H1 (cell line): Measurements from ENCODE around the gene CAMK2B. TPM values are rescaled to one million over a fixed set of nuclear protein-coding genes. Genes with fewer than 3 reads are reported as not detected.

ENCODE experiments used
- CTCF ChIA-PET: fragments of 300-600 bp; sonication (Branson Sonifier 250); formaldehyde crosslinking; loops from one replicate; lab custom pipeline; 2021; ENCODE audit not compliant: partially characterized antibody; lab: Charles Lee
- POLR2A ChIA-PET: fragments of 300-600 bp; sonication (Branson Sonifier 250); formaldehyde crosslinking; loops from one replicate; lab custom pipeline; 2021; ENCODE audit warnings: inconsistent platforms; ENCODE audit not compliant: partially characterized antibody; lab: Charles Lee
- DNase-seq, 2 experiments: peaks; one replicate each; pipeline versions ENCODE4 v3.0.0 to v3.0.0-alpha.2; 2010 to 2022; ENCODE audit warnings: low spot score in 2 of 2, low read depth in 1 of 2, mixed read lengths in 1 of 2
- FAIRE-seq: peaks from 2 replicates; lab custom pipeline; 2011; peaks lifted over from hg19 to GRCh38; lab: Jason Lieb, UNC
- H2AFZ ChIP-seq: 2 replicates; pipeline ENCODE4 v1.8.1; 2012; ENCODE audit warnings: low read length, inconsistent platforms
- H2AK5ac ChIP-seq: 2 replicates; pipeline ENCODE4 v1.6.1; 2013; ENCODE audit warnings: low read depth, low read length
- H2BK120ac ChIP-seq: replicated peaks from 2 replicates; pipeline ENCODE3; 2013; ENCODE audit warnings: low read depth, low read length, inconsistent platforms
- H2BK12ac ChIP-seq: 2 replicates; pipeline ENCODE4 v1.6.1; 2013; ENCODE audit warnings: low read depth, low read length
- H2BK15ac ChIP-seq: 2 replicates; pipeline ENCODE4 v1.6.1; 2013; ENCODE audit warnings: low read length
- H2BK20ac ChIP-seq: 2 replicates; pipeline ENCODE4 v1.6.1; 2013; ENCODE audit warnings: low read length
- H2BK5ac ChIP-seq: 2 replicates; pipeline ENCODE4 v1.6.1; 2013; ENCODE audit warnings: low read depth, low read length
- H3K14ac ChIP-seq: 2 replicates; pipeline ENCODE4 v1.6.1; 2013; ENCODE audit warnings: inconsistent platforms; ENCODE audit not compliant: insufficient read length
- H3K18ac ChIP-seq: 2 replicates; pipeline ENCODE4 v1.6.1; 2013; ENCODE audit warnings: low read length; ENCODE audit errors: extremely low read depth
- H3K23ac ChIP-seq: 2 replicates; pipeline ENCODE4 v1.6.1; 2013; ENCODE audit warnings: inconsistent platforms; ENCODE audit not compliant: insufficient read length
- H3K23me2 ChIP-seq: 2 replicates; pipeline ENCODE4 v1.6.1; 2013; ENCODE audit warnings: low read depth, low read length
- H3K27ac ChIP-seq: 2 replicates; pipeline ENCODE4 v1.6.1; 2011; ENCODE audit warnings: low read depth, low read length, inconsistent platforms
- H3K27me3 ChIP-seq, 4 experiments: replicated peaks in 1 of 4; 1 replicate in 1 of 4; 2 replicates in 3 of 4; pipeline versions ENCODE4 v1.6.1 to v1.8.1; 2011 to 2013; ENCODE audit warnings: low read length in 3 of 4, mild to moderate bottlenecking in 3 of 4, inconsistent platforms in 2 of 4, mixed read lengths in 2 of 4, moderate library complexity in 1 of 4; ENCODE audit not compliant: control insufficient read depth in 3 of 4, insufficient read depth in 3 of 4; ENCODE audit errors: extremely low read depth in 1 of 4
- H3K36me3 ChIP-seq, 4 experiments: 2 replicates each; pipeline versions ENCODE4 v1.6.1 to v1.8.1; 2011 to 2013; ENCODE audit warnings: mild to moderate bottlenecking in 4 of 4, low read length in 3 of 4, moderate library complexity in 2 of 4, control low read depth in 1 of 4, inconsistent platforms in 1 of 4; ENCODE audit not compliant: insufficient read depth in 4 of 4, control insufficient read depth in 2 of 4
- H3K4ac ChIP-seq: replicated peaks from 2 replicates; pipeline ENCODE3; 2013; ENCODE audit warnings: low read length, low read depth, mixed read lengths, inconsistent platforms; ENCODE audit not compliant: insufficient read length
- H3K4me1 ChIP-seq, 4 experiments: replicated peaks in 1 of 4; 1 replicate in 1 of 4; 2 replicates in 3 of 4; pipeline versions ENCODE4 v1.6.1 to v1.8.1; 2011 to 2013; ENCODE audit warnings: low read length in 3 of 4, inconsistent platforms in 2 of 4, mixed read lengths in 1 of 4; ENCODE audit not compliant: insufficient read depth in 4 of 4, control insufficient read depth in 3 of 4
- H3K4me2 ChIP-seq, 2 experiments: 2 replicates each; pipeline versions ENCODE4 v1.6.1 to v1.8.1; 2011 to 2013; ENCODE audit warnings: low read depth in 2 of 2, low read length in 2 of 2, control low read depth in 1 of 2, inconsistent platforms in 1 of 2, mild to moderate bottlenecking in 1 of 2; ENCODE audit not compliant: insufficient read depth in 1 of 2
- H3K4me3 ChIP-seq, 4 experiments: fragments of 200-600, 300-600 bp in 1 of 4; sonication (generic), shearing (Covaris generic), sonication (Bioruptor Twin) in 1 of 4; 2 replicates each; pipeline versions ENCODE4 v1.5.1 to v1.8.1; 2011 to 2016; ENCODE audit warnings: low read length in 4 of 4, low read depth in 3 of 4, control low read depth in 2 of 4, inconsistent platforms in 2 of 4, mild to moderate bottlenecking in 2 of 4, mixed read lengths in 1 of 4, moderate library complexity in 1 of 4; ENCODE audit not compliant: insufficient read depth in 2 of 4; ENCODE audit errors: extremely low read depth in 1 of 4
- H3K56ac ChIP-seq: replicated peaks from 2 replicates; pipeline ENCODE3; 2013; ENCODE audit warnings: low read depth, mild to moderate bottlenecking, mixed read lengths, low read length, inconsistent platforms; ENCODE audit not compliant: insufficient read length
- H3K79me1 ChIP-seq: 2 replicates; pipeline ENCODE4 v1.6.1; 2013; ENCODE audit warnings: low read depth, low read length, control low read depth
- H3K79me2 ChIP-seq, 2 experiments: 2 replicates each; pipeline versions ENCODE4 v1.6.1 to v1.8.1; 2012 to 2013; ENCODE audit warnings: low read length in 2 of 2, mild to moderate bottlenecking in 2 of 2, inconsistent platforms in 1 of 2; ENCODE audit not compliant: insufficient read depth in 2 of 2, control insufficient read depth in 1 of 2
- H3K9ac ChIP-seq, 4 experiments: replicated peaks in 1 of 4; 1 replicate in 1 of 4; 2 replicates in 3 of 4; pipeline versions ENCODE4 v1.6.1 to v1.8.1; 2011 to 2013; ENCODE audit warnings: low read depth in 3 of 4, low read length in 3 of 4, control low read depth in 2 of 4, mild to moderate bottlenecking in 2 of 4, moderate library complexity in 2 of 4, inconsistent platforms in 1 of 4; ENCODE audit errors: extremely low read depth in 1 of 4
- H3K9me3 ChIP-seq, 2 experiments: 2 replicates each; pipeline versions ENCODE4 v1.6.1 to v1.8.1; 2012 to 2013; ENCODE audit warnings: mild to moderate bottlenecking in 2 of 2, moderate library complexity in 2 of 2, control low read depth in 1 of 2, inconsistent platforms in 1 of 2, low read depth in 1 of 2, low read length in 1 of 2, mixed read lengths in 1 of 2; ENCODE audit not compliant: insufficient read depth in 2 of 2
- H4K20me1 ChIP-seq, 2 experiments: replicated peaks in 1 of 2; 2 replicates each; pipeline versions ENCODE3 to v1.8.1; 2011 to 2013; ENCODE audit warnings: inconsistent platforms in 2 of 2, low read length in 2 of 2, mild to moderate bottlenecking in 1 of 2; ENCODE audit not compliant: insufficient read depth in 2 of 2, control insufficient read depth in 1 of 2
- H4K5ac ChIP-seq: 2 replicates; pipeline ENCODE4 v1.6.1; 2013; ENCODE audit warnings: low read length, low read depth, mixed read lengths, inconsistent platforms; ENCODE audit not compliant: insufficient read length
- H4K8ac ChIP-seq: 2 replicates; pipeline ENCODE4 v1.8.0; 2013; ENCODE audit warnings: mild to moderate bottlenecking, moderate library complexity, low read length, inconsistent platforms; ENCODE audit not compliant: insufficient read depth; ENCODE audit errors: extremely low read depth
- H4K91ac ChIP-seq: replicated peaks from 2 replicates; pipeline ENCODE3; 2013; ENCODE audit warnings: low read length, mixed read lengths, inconsistent platforms; ENCODE audit not compliant: insufficient read length
- ASH2L ChIP-seq: fragments of 200-600, 300-600 bp; sonication (generic); IDR thresholded peaks from one replicate; pipeline ENCODE4 v1.7.1; 2017; ENCODE audit warnings: low read length
- EZH2 ChIP-seq: fragments of 200-600 bp; sonication (generic); IDR thresholded peaks from 2 replicates; pipeline ENCODE4 v1.7.1; 2012; ENCODE audit warnings: low read depth, mild to moderate bottlenecking, moderate library complexity, low read length, inconsistent platforms; ENCODE audit not compliant: severe bottlenecking
- HDAC6 ChIP-seq: IDR thresholded peaks from one replicate; pipeline ENCODE4 v1.7.1; 2012; ENCODE audit warnings: low read depth, mild to moderate bottlenecking, inconsistent platforms, low read length, moderate library complexity
- SAP30 ChIP-seq: fragments of 300-600 bp; sonication (generic); IDR thresholded peaks from 2 replicates; pipeline ENCODE4 v1.7.1; 2012; ENCODE audit warnings: low read length, moderate library complexity, mild to moderate bottlenecking, inconsistent platforms; ENCODE audit not compliant: insufficient read depth, insufficient replicate concordance
- SUZ12 ChIP-seq: fragments of 200-600 bp; sonication (generic); IDR thresholded peaks from 2 replicates; pipeline ENCODE4 v1.6.1; 2012; ENCODE audit warnings: mild to moderate bottlenecking, inconsistent platforms, low read length, moderate library complexity, mixed read lengths
- TAF7 ChIP-seq: optimal IDR thresholded peaks from 2 replicates; pipeline ENCODE3; 2011; ENCODE audit warnings: low read depth, mild to moderate bottlenecking, inconsistent platforms, low read length, moderate library complexity, borderline replicate concordance
- WGBS, 2 experiments: shearing (Covaris generic) in 1 of 2; methylation state at CpG; one replicate each; pipeline versions ENCODE4 v1.1.6 to v1.1.7; 2013 to 2015; ENCODE audit warnings: low lambda C conversion rate in 2 of 2, mixed read lengths in 2 of 2, inconsistent platforms in 1 of 2, low coverage in 1 of 2, missing lambda C conversion rate in 1 of 2; ENCODE audit not compliant: insufficient replicate concordance in 2 of 2, insufficient coverage in 1 of 2, insufficient read length in 1 of 2; ENCODE audit errors: extremely low coverage in 1 of 2, missing lambda C conversion rate in 1 of 2; 5-methylcytosine and 5-hydroxymethylcytosine counted together
- polyA plus RNA-seq, 7 experiments: library from polyadenylated mRNA; depleted of rRNA in 3 of 7; stranded (reverse) in 5 of 7; unstranded in 2 of 7; fragments of >200 nt in 5 of 7; fragments of 200-250 nt in 2 of 7; gene quantifications; 1 replicate in 5 of 7; 2 replicates in 1 of 7; 4 replicates in 1 of 7; pipeline versions ENCODE4 v1.2.1 to v1.2.3, GENCODE V29; 2011 to 2013; ENCODE audit warnings: missing spikeins in 2 of 7, mixed read lengths in 2 of 7
- total RNA-seq: library from RNA; stranded (reverse); fragmentation: NEBNext Ultra II Directional; extraction: Animal tissue kit (Norgen Biotek cat#: 25700); gene quantifications from 2 replicates; pipeline ENCODE4 v1.2.1, GENCODE V29; 2021
- TF ChIP-seq, protein P1 (sequence below): IDR thresholded peaks from 2 replicates; pipeline ENCODE4 v1.6.1; 2012; ENCODE audit warnings: inconsistent platforms

Gene CAMK2B
- total and polyA plus RNA-seq, 2 of the 8 experiments (the other 6 are each of a cell fraction or from before 2014, with no cell fraction given), result 0.05 to 0.15 TPM

DNA sequence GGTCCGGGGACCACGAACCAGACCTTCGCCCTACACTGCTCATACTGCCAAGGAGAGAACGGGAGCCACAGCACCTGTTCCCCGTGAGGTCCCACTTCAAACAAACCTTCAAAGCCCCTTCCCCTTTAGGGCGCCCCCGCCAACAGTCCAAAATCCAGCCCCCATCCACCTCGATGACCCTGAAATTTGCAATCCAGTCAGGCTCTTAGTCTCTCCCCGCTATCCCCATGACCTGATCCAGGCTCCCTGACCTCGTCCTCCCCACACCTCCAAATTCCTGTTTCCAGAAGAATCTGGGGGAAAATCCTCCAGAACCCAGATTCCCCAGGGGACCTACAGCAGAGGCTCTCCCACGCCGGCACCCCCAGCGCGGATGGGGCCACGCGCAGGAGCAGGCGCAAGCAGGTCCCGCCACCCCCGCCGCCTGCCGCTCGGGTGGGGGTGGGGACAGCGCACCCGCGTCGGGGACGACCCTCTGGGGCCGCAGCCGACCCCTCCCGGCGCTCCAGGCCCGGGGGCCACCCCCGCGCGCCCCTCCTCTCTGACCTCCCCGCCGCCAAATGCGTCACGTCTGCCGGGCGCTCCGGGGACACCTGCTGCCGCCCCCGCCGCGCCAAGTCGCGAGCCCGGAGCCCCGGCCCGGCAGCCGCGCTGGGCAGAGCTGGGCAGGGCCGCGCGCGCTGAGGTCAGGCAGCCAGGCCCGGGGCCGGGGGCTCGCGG is 753 bp downstream of the CAMK2B start:
- Histone ChIP-seq H2BK12ac (no peak overlapping the region), H3K79me2 (no peaks in the 10 kb centered on the region), H3K23me2 (peaks cover 3% of the 10 kb centered on the region; the same call in 1 of the 2 replicates), H3K4me1 (peaks cover 0 to 14% (median 7%) of the 10 kb centered on the region in 4 experiments; a peak in 5 of 7 replicates), H4K5ac (no peak overlapping the region), H2AK5ac (no peak overlapping the region), H3K56ac (no peak overlapping the region), H3K9ac (no peak overlapping the region), H3K4me2 (peak overlapping the region; percentile 65 to 78), H4K8ac (no peak overlapping the region), H3K4ac (no peak overlapping the region), H2BK15ac (no peak overlapping the region), H2AFZ (no peak overlapping the region)
- CTCF ChIA-PET, result interaction anchor here (1.6 kb wide), 1 partner anchor 84 kb away, joined by 5 read pairs; no protein-coding TSS in a partner anchor
- FAIRE-seq, result no peak
- TF ChIP-seq EZH2 (peak; percentile 88), TAF7 (no peak), HDAC6 (no peak), ASH2L (no peak), SAP30 (no peak), SUZ12 (peak; percentile 83)
- TF ChIP-seq, protein P1, sequence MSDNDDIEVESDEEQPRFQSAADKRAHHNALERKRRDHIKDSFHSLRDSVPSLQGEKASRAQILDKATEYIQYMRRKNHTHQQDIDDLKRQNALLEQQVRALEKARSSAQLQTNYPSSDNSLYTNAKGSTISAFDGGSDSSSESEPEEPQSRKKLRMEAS, result no peak
- TF ChIP-seq, all 59 proteins: peak for 2
- Histone ChIP-seq H3K79me1 (no peaks in the 10 kb centered on the region), H3K23ac (no peak overlapping the region), H2BK120ac (no peak overlapping the region), H3K27ac (no peak overlapping the region), H4K20me1 (no peaks in the 10 kb centered on the region), H3K14ac (no peak overlapping the region), H4K91ac (no peak overlapping the region), H3K9me3 (no peaks in the 10 kb centered on the region), H2BK5ac (no peak overlapping the region), H3K36me3 (no peaks in the 10 kb centered on the region; a peak in 1 of 8 replicates), H3K4me3 (peak overlapping the region; percentile 16 to 59 (median 28); a peak in 5 of 8 replicates), H3K18ac (no peak overlapping the region), H2BK20ac (no peak overlapping the region), H3K27me3 (peaks cover 37 to 52% (median 46%) of the 10 kb centered on the region in 4 experiments)
- peak in 1 of 2 experiments; percentile 58 for DNase-seq
- 30% methylated on average over 13 of the region's 61 CpGs; no CpG with 5 or more reads in 1 of the 2 experiments for WGBS, 2 experiments
- POLR2A ChIA-PET, result no interaction called here
